ENCODE measurements around the gene KCNH1.

The KCNH1 gene

DNA sequence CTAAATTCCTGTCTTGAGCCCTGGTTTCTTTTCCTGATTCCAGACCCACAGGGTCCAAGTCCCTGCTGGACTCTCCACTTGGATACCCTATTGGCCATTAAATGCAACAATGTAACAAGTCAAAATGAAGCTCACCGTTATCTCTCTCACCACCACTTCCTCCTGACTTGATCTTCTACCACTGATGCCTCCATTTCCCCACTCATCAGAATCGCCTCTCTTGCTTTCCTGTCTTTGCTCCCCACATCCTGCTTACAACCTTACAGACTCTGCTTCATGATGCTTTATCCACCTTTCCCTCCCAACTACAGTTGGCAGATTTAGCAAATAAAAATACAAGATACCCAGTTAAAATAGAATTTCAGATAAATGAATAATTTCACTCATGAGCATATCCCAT lies 343.8 kb downstream of the KCNH1 start:
- H3K9ac ChIP-seq (ENCODE audit: low read depth, low read length), result no peak overlapping the region
- no peak overlapping the region for H3K27ac ChIP-seq (ENCODE audit: low read length)
- no peaks in the 10 kb centered on the region for H3K36me3 ChIP-seq (ENCODE audit: insufficient read depth, low read depth, low read length)
- H3K4me1 ChIP-seq (ENCODE audit: insufficient read depth, low read length), result no peaks in the 10 kb centered on the region
- H3K4me3 ChIP-seq (ENCODE audit: low read length), result no peak overlapping the region
- H3K27me3 ChIP-seq (ENCODE audit: insufficient read depth, low read length), result no peaks in the 10 kb centered on the region
- no peaks in the 10 kb centered on the region for H3K9me3 ChIP-seq (ENCODE audit: insufficient read depth, low read depth, low read length)

DNA sequence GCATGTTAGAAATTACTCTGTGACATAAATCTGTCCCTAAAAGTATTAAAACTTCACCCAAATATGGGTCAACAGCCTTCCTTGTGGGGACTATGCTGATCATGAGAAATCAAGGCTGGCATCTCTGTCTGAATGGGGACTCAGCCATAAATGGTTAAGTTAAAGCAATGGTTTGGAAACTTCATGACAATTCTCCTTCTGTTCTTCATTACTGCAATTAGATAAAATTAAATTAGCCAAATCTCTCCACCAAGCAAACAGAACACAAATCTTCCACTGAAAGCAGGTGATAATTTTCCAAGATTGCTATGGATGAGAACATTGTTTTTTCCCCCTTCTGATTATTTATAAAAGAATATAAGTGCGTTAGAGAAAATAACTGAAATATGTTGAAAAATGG lies 346.1 kb downstream of the KCNH1 start:
- Histone ChIP-seq H3K9ac (ENCODE audit: low read depth, low read length) (no peak overlapping the region), H3K27ac (ENCODE audit: low read length) (no peak overlapping the region), H3K36me3 (ENCODE audit: insufficient read depth, low read depth, low read length) (no peaks in the 10 kb centered on the region), H3K4me3 (ENCODE audit: low read length) (no peak overlapping the region), H3K27me3 (ENCODE audit: insufficient read depth, low read length) (no peaks in the 10 kb centered on the region), H3K9me3 (ENCODE audit: insufficient read depth, low read depth, low read length) (no peaks in the 10 kb centered on the region), H3K4me1 (ENCODE audit: insufficient read depth, low read length) (no peaks in the 10 kb centered on the region)

DNA sequence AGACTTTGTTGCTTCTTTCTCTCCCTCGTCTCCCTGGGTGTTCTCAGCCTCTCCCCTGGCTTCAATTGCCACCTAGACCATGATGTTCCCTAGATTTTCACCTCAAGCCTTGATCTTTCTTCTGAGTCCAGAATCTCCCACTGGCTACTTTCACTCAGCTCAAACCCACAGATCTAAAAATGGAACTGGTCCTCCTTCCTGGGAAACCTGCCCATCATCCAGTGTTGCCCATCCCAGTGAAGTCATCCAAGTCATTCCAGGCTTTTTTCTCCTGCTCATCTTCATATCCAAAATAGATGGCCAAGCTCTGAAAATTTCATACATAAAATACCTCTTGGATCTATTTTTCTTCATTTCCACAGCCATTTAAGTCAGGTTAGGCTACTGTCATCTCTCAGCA lies 347.4 kb downstream of the KCNH1 start:
- Histone ChIP-seq H3K9me3 (ENCODE audit: insufficient read depth, low read depth, low read length) (no peaks in the 10 kb centered on the region), H3K4me3 (ENCODE audit: low read length) (no peak overlapping the region), H3K4me1 (ENCODE audit: insufficient read depth, low read length) (no peaks in the 10 kb centered on the region), H3K9ac (ENCODE audit: low read depth, low read length) (no peak overlapping the region), H3K27me3 (ENCODE audit: insufficient read depth, low read length) (no peaks in the 10 kb centered on the region), H3K27ac (ENCODE audit: low read length) (no peak overlapping the region), H3K36me3 (ENCODE audit: insufficient read depth, low read depth, low read length) (no peaks in the 10 kb centered on the region)

GRCh38 chr1:210783925-210784324 lies 350.0 kb downstream of the KCNH1 start:
- no peak overlapping the region for H3K27ac ChIP-seq (ENCODE audit: low read length)
- no peaks in the 10 kb centered on the region for H3K36me3 ChIP-seq (ENCODE audit: insufficient read depth, low read depth, low read length)
- no peaks in the 10 kb centered on the region for H3K4me1 ChIP-seq (ENCODE audit: insufficient read depth, low read length)
- H3K9ac ChIP-seq (ENCODE audit: low read depth, low read length), result no peak overlapping the region
- H3K4me3 ChIP-seq (ENCODE audit: low read length), result no peak overlapping the region
- H3K27me3 ChIP-seq (ENCODE audit: insufficient read depth, low read length), result no peaks in the 10 kb centered on the region
- no peaks in the 10 kb centered on the region for H3K9me3 ChIP-seq (ENCODE audit: insufficient read depth, low read depth, low read length)

- Histone ChIP-seq H3K4me1 (ENCODE audit: insufficient read depth, low read length) (no peaks in the 10 kb centered on the region), H3K36me3 (ENCODE audit: insufficient read depth, low read depth, low read length) (no peaks in the 10 kb centered on the region), H3K27ac (ENCODE audit: low read length) (no peak overlapping the region), H3K4me3 (ENCODE audit: low read length) (no peak overlapping the region), H3K9ac (ENCODE audit: low read depth, low read length) (no peak overlapping the region), H3K9me3 (ENCODE audit: insufficient read depth, low read depth, low read length) (no peaks in the 10 kb centered on the region), H3K27me3 (ENCODE audit: insufficient read depth, low read length) (no peaks in the 10 kb centered on the region)
Measured at GRCh38 chr1:210781652-210782051, 352.3 kb downstream of the KCNH1 start.

- Histone ChIP-seq H3K27ac (ENCODE audit: low read length) (no peak overlapping the region), H3K27me3 (ENCODE audit: insufficient read depth, low read length) (no peaks in the 10 kb centered on the region), H3K9ac (ENCODE audit: low read depth, low read length) (no peak overlapping the region), H3K4me3 (ENCODE audit: low read length) (no peak overlapping the region), H3K4me1 (ENCODE audit: insufficient read depth, low read length) (no peaks in the 10 kb centered on the region), H3K36me3 (ENCODE audit: insufficient read depth, low read depth, low read length) (no peaks in the 10 kb centered on the region), H3K9me3 (ENCODE audit: insufficient read depth, low read depth, low read length) (no peaks in the 10 kb centered on the region)
Measured at GRCh38 chr1:210779269-210779668, 354.7 kb downstream of the KCNH1 start.

DNA sequence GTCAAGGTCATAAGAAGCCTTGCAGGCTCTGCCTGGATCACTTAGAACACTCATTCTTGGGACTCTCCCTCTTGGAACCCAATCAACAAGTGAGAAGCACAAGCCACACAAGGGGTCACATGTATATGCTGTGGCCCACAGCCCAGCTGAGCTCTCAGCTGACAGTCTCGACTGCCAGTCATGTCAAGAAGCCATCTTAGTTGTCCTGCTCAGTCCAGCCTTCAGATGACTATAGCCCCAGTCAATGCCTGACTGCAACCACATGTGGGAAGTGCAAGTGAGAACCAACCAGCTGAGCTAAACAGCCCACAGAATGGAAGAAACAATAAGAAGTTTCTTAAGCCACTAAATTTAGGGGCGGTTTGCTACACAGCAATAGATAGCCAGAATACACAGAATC lies 356.0 kb downstream of the KCNH1 start:
- H3K9ac ChIP-seq (ENCODE audit: low read depth, low read length), result no peak overlapping the region
- H3K9me3 ChIP-seq (ENCODE audit: insufficient read depth, low read depth, low read length), result no peaks in the 10 kb centered on the region
- H3K36me3 ChIP-seq (ENCODE audit: insufficient read depth, low read depth, low read length), result no peaks in the 10 kb centered on the region
- no peak overlapping the region for H3K27ac ChIP-seq (ENCODE audit: low read length)
- no peaks in the 10 kb centered on the region for H3K27me3 ChIP-seq (ENCODE audit: insufficient read depth, low read length)
- H3K4me1 ChIP-seq (ENCODE audit: insufficient read depth, low read length), result no peaks in the 10 kb centered on the region
- H3K4me3 ChIP-seq (ENCODE audit: low read length), result no peak overlapping the region

DNA sequence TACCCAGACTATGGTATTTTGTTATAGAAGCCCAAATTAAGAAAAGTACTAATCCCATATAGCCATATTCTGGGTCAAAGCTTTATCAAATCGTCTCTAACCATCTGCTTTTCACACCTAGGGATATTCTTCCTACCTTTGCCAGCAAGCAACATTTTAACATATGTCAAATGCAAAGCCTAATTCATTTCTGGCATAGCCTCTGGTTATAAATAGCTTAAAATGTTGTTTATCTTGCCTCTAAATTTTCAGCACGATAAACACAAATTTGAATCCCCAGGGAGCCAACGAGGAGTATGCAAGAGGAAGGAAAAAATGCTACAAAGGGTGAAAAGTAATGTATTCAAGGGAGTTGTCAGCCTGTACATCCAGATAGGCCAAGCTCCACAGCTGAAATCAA lies 357.2 kb downstream of the KCNH1 start:
- Histone ChIP-seq H3K9me3 (ENCODE audit: insufficient read depth, low read depth, low read length) (no peaks in the 10 kb centered on the region), H3K9ac (ENCODE audit: low read depth, low read length) (no peak overlapping the region), H3K36me3 (ENCODE audit: insufficient read depth, low read depth, low read length) (no peaks in the 10 kb centered on the region), H3K27me3 (ENCODE audit: insufficient read depth, low read length) (no peaks in the 10 kb centered on the region), H3K4me1 (ENCODE audit: insufficient read depth, low read length) (no peaks in the 10 kb centered on the region), H3K27ac (ENCODE audit: low read length) (no peak overlapping the region), H3K4me3 (ENCODE audit: low read length) (no peak overlapping the region)

DNA sequence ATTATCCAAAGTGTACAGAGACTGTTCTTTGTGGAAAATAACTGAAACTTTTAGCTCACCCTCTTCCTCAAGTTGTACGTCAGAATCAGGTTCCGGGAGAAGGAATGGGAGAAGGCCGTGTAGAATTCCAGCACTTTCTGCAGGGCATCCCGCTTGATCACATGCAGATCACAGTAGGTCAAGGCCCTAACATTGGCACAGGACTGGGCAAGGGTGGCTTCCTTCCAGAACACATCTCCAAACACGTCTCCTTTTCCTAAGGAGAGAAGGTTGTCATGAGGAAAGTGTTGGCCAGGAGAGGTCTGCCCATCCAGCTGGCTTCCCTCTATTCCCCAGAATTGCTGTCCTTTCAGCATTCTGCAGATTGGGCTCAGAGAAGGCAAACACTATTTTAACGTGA lies 358.7 kb downstream of the KCNH1 start:
- Histone ChIP-seq H3K27ac (ENCODE audit: low read length) (no peak overlapping the region), H3K27me3 (ENCODE audit: insufficient read depth, low read length) (no peaks in the 10 kb centered on the region), H3K4me3 (ENCODE audit: low read length) (no peak overlapping the region), H3K4me1 (ENCODE audit: insufficient read depth, low read length) (no peaks in the 10 kb centered on the region), H3K36me3 (ENCODE audit: insufficient read depth, low read depth, low read length) (no peaks in the 10 kb centered on the region), H3K9ac (ENCODE audit: low read depth, low read length) (no peak overlapping the region), H3K9me3 (ENCODE audit: insufficient read depth, low read depth, low read length) (no peaks in the 10 kb centered on the region)

- Histone ChIP-seq H3K36me3 (ENCODE audit: insufficient read depth, low read depth, low read length) (no peaks in the 10 kb centered on the region), H3K9ac (ENCODE audit: low read depth, low read length) (no peak overlapping the region), H3K9me3 (ENCODE audit: insufficient read depth, low read depth, low read length) (no peaks in the 10 kb centered on the region), H3K27ac (ENCODE audit: low read length) (no peak overlapping the region), H3K4me1 (ENCODE audit: insufficient read depth, low read length) (no peaks in the 10 kb centered on the region), H3K4me3 (ENCODE audit: low read length) (no peak overlapping the region), H3K27me3 (ENCODE audit: insufficient read depth, low read length) (no peaks in the 10 kb centered on the region)
Measured at GRCh38 chr1:210773450-210773849, 360.5 kb downstream of the KCNH1 start.

DNA sequence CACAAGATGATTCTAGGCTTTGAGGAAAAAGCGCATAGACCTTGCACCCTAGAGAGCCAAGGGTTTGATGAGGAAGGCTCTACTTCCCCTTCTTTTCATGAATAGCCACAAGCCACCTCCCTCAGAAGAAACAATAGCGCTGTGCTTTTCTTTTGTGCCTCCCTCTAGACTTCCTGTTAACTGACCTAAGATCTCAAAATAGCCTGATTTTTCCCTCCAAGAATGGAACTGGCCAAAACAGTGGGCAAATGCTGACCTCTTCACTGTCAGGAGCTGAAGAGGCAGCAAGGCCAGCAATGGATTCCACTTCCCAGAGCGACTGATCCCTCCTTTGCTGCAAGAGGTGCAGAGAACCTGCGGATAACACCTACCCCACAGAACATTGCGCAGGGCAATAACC lies 362.8 kb downstream of the KCNH1 start:
- H3K9me3 ChIP-seq (ENCODE audit: insufficient read depth, low read depth, low read length), result no peaks in the 10 kb centered on the region
- H3K27me3 ChIP-seq (ENCODE audit: insufficient read depth, low read length), result no peaks in the 10 kb centered on the region
- H3K4me3 ChIP-seq (ENCODE audit: low read length), result no peak overlapping the region
- no peaks in the 10 kb centered on the region for H3K36me3 ChIP-seq (ENCODE audit: insufficient read depth, low read depth, low read length)
- no peaks in the 10 kb centered on the region for H3K4me1 ChIP-seq (ENCODE audit: insufficient read depth, low read length)
- H3K9ac ChIP-seq (ENCODE audit: low read depth, low read length), result no peak overlapping the region
- H3K27ac ChIP-seq (ENCODE audit: low read length), result no peak overlapping the region

- Histone ChIP-seq H3K9ac (ENCODE audit: low read depth, low read length) (no peak overlapping the region), H3K27ac (ENCODE audit: low read length) (no peak overlapping the region), H3K27me3 (ENCODE audit: insufficient read depth, low read length) (no peaks in the 10 kb centered on the region), H3K4me3 (ENCODE audit: low read length) (no peak overlapping the region), H3K4me1 (ENCODE audit: insufficient read depth, low read length) (no peaks in the 10 kb centered on the region), H3K9me3 (ENCODE audit: insufficient read depth, low read depth, low read length) (no peaks in the 10 kb centered on the region), H3K36me3 (ENCODE audit: insufficient read depth, low read depth, low read length) (no peaks in the 10 kb centered on the region)
Measured at GRCh38 chr1:210770396-210770984, 363.5 kb downstream of the KCNH1 start.

DNA sequence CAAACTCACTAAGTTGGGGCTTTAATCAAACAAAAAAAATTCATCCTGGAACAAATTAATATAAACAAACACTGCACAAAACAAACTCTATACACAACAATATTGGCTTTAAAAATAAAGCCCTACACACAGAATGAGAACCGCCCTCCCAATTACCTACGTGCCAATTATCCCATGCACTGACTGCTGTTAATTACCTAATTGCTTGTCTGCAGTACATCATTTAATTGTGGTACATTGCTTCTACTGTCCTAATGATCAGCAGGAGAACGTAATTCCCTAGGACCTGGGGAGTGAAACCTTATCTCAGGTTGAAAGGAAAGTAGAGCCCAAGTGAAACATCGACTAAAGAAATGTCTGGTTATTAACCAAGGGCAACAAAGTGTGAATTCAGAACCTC lies 364.5 kb downstream of the KCNH1 start:
- H3K9me3 ChIP-seq (ENCODE audit: insufficient read depth, low read depth, low read length), result no peaks in the 10 kb centered on the region
- no peaks in the 10 kb centered on the region for H3K36me3 ChIP-seq (ENCODE audit: insufficient read depth, low read depth, low read length)
- no peak overlapping the region for H3K9ac ChIP-seq (ENCODE audit: low read depth, low read length)
- no peak overlapping the region for H3K4me3 ChIP-seq (ENCODE audit: low read length)
- H3K4me1 ChIP-seq (ENCODE audit: insufficient read depth, low read length), result no peaks in the 10 kb centered on the region
- no peak overlapping the region for H3K27ac ChIP-seq (ENCODE audit: low read length)
- H3K27me3 ChIP-seq (ENCODE audit: insufficient read depth, low read length), result no peaks in the 10 kb centered on the region
